MCF 10A (cell line): ENCODE data around the gene PAFAH1B2. TPM values are rescaled to one million over a fixed set of nuclear protein-coding genes. Genes with fewer than 3 reads are reported as not detected.

Experiments
- BruUV-seq: library from RNA; stranded (reverse); fragments of 400-500 nt; replicated peaks from 2 replicates; lab custom pipeline; 2021; lab: Mats Ljungman, UMichigan
- CTCF ChIA-PET: fragments of 300-600 bp; sonication (Branson Sonifier 250); formaldehyde crosslinking; extraction: SDS; loops from one replicate; lab custom pipeline; 2021; ENCODE audit warnings: antibody characterized with exemption, inconsistent platforms; lab: Yijun Ruan, JAX
- POLR2A ChIA-PET: fragments of 300-600, 350-650 bp; sonication (Branson Sonifier 250); formaldehyde crosslinking; extraction: SDS; loops from one replicate; lab custom pipeline; 2020; ENCODE audit warnings: antibody characterized with exemption, inconsistent platforms; lab: Yijun Ruan, JAX
- DNase-seq: peaks from one replicate; pipeline ENCODE4 v3.0.0-alpha.2; 2018; ENCODE audit not compliant: unreplicated experiment
- H3K27ac Mint-ChIP-seq: one replicate; pipeline ENCODE4 v1.8.0; 2022; ENCODE audit warnings: mild to moderate bottlenecking, low read depth, mixed read lengths; ENCODE audit not compliant: unreplicated experiment
- H3K27me3 Mint-ChIP-seq: one replicate; pipeline ENCODE4 v1.8.0; 2022; ENCODE audit warnings: mixed read lengths; ENCODE audit not compliant: insufficient read depth, unreplicated experiment
- H3K36me3 Mint-ChIP-seq: one replicate; pipeline ENCODE4 v1.8.0; 2022; ENCODE audit warnings: mild to moderate bottlenecking, moderate library complexity, mixed read lengths; ENCODE audit not compliant: insufficient read depth, unreplicated experiment
- H3K4me1 Mint-ChIP-seq: one replicate; pipeline ENCODE4 v1.8.0; 2022; ENCODE audit warnings: mixed read lengths; ENCODE audit not compliant: insufficient read depth, unreplicated experiment
- H3K4me3 Mint-ChIP-seq: one replicate; pipeline ENCODE4 v1.8.0; 2022; ENCODE audit warnings: mild to moderate bottlenecking, moderate library complexity, mixed read lengths; ENCODE audit not compliant: unreplicated experiment
- H3K9me3 Mint-ChIP-seq: one replicate; pipeline ENCODE4 v1.8.0; 2022; ENCODE audit warnings: mixed read lengths; ENCODE audit not compliant: unreplicated experiment
- intact Hi-C: fragments of 100-400 bp; cut with micrococcal nuclease; formaldehyde crosslinking; loops from 2 replicates; pipeline ENCODE4 v1.14.1; 2022
- total RNA-seq: library from RNA; stranded (reverse); gene quantifications from 2 replicates; pipeline ENCODE4 v1.2.3, GENCODE V29; 2022
- TF ChIP-seq, protein P1 (sequence below): fragments of 200-600 bp; IDR thresholded peaks from one replicate; pipeline ENCODE4 v1.8.0; 2022; ENCODE audit warnings: antibody characterized with exemption, mild to moderate bottlenecking; ENCODE audit not compliant: unreplicated experiment

Gene PAFAH1B2
- total RNA-seq, 1 experiment from 2014 or later, result 146 TPM

DNA sequence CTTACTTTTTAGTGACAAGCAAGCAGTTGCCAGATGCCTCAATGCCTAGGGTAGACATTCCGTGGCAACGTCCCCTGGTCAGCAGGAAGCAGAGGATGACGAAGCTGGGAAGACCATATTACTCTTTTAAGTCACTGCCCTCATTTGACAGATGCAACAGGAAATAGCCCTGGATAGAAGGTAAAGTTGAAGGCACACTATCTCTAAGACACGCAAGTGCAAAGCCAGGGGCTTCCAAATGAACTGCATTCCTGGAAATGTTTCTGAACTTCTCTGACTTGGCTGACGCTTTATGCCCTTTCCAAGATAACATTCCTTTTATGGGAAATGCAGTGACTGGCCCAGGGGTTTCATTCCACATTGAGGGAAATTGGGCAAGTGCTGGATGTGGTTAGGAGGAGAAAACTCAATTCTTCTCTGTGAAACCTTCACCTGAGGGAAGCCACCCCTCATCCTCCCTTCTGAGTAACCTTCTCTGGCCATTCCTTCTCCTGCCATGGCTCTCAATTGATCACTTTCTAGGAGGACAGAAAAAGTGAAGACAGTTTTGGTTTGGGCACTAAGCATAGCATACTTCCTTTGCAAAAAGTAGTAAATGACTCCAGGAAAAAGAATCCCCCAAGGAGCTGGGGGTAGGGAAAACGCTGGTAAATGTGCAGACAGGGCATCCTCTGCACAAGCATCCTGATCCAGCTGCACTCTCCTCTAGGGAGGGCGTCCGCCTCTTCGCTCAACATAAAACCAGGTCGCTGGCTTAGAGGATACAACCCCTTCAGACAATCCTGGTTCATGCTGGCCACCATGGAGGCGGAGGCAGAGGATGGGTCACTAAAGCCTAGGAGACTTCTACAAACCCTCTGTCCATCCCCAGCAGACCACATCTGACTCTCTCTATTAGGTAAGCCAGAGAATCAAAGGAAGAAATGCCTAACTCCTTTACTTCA is 73.3 kb downstream of the PAFAH1B2 start:
- H3K27me3 Mint-ChIP-seq, result no peaks in the 10 kb centered on the region
- peaks cover 87% of the 10 kb centered on the region for H3K36me3 Mint-ChIP-seq
- intact Hi-C loops, result no loop called here
- ChIA-PET POLR2A (interaction anchor here (0.6 kb wide), 1 partner anchor 14 kb away, joined by 3 read pairs; the partner anchor contains the start of gene PCSK7), CTCF (interaction anchor here (3.2 kb wide), 1 partner anchor 9 kb away, joined by 19 read pairs; no protein-coding TSS in a partner anchor)
- H3K4me1 Mint-ChIP-seq, result peaks cover 12% of the 10 kb centered on the region
- TF ChIP-seq, protein P1, sequence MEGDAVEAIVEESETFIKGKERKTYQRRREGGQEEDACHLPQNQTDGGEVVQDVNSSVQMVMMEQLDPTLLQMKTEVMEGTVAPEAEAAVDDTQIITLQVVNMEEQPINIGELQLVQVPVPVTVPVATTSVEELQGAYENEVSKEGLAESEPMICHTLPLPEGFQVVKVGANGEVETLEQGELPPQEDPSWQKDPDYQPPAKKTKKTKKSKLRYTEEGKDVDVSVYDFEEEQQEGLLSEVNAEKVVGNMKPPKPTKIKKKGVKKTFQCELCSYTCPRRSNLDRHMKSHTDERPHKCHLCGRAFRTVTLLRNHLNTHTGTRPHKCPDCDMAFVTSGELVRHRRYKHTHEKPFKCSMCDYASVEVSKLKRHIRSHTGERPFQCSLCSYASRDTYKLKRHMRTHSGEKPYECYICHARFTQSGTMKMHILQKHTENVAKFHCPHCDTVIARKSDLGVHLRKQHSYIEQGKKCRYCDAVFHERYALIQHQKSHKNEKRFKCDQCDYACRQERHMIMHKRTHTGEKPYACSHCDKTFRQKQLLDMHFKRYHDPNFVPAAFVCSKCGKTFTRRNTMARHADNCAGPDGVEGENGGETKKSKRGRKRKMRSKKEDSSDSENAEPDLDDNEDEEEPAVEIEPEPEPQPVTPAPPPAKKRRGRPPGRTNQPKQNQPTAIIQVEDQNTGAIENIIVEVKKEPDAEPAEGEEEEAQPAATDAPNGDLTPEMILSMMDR, result no peak
- no peak overlapping the region for H3K4me3 Mint-ChIP-seq
- H3K9me3 Mint-ChIP-seq, result no peaks in the 10 kb centered on the region
- no peak for DNase-seq
- BruUV-seq, result no TSS peak
- no peak overlapping the region for H3K27ac Mint-ChIP-seq

DNA sequence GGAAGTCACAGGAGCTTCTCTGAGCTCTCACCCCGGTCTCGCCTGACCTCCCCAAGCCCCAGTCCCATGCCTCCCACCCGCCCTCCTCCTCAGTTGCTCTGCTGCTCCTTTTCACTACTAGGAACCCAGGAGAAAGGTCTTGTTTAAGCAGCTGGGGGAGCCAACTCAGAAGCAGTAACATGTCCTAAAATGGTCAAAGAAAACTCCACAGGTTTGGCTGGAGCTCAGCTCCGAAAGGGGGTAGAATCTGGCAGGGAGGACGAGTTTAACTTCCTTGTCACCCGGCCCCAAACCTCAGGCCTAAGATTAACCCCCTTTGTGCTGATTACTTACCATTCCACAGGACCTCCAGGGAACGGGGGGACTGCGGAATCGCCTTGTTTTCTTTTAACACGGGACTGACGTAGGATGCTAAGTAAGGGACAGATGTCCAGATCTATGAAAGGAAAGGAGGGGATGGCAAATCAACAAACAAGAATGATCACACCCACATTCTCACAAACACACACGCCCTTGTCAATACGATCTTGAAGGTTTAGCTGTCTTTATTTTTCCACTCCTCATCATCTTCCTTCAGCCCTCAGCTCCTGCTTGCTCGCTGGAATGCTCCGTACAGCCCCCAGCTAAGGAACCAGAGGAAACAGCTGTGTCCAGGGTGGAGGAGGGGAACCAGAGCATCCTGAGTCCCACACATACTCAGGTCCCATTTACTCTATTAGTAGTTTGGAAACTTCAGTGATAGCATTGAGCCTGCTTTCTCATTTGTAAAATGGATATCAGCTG is 74.2 kb downstream of the PAFAH1B2 start:
- ChIA-PET CTCF (interaction anchor here (0.6 to 4.2 kb wide), 5 partner anchors 8 to 155 kb away, joined by 3 to 27 read pairs (median 5); partner anchors contain the start of genes PCSK7 and RNF214), POLR2A (no interaction called here)
- Mint-ChIP-seq H3K36me3 (peaks cover 81% of the 10 kb centered on the region), H3K4me1 (peaks cover 14% of the 10 kb centered on the region), H3K27me3 (no peaks in the 10 kb centered on the region), H3K4me3 (no peak overlapping the region), H3K27ac (no peak overlapping the region), H3K9me3 (no peaks in the 10 kb centered on the region)
- TF ChIP-seq, protein P1, result no peak
- no peak for DNase-seq
- intact Hi-C loops, result no loop called here
- BruUV-seq, result no TSS peak

GRCh38 chr11:117219001-117219400 is 74.9 kb downstream of the PAFAH1B2 start:
- no peaks in the 10 kb centered on the region for H3K27me3 Mint-ChIP-seq
- POLR2A ChIA-PET, result no interaction called here
- TF ChIP-seq, protein P1, result no peak
- H3K9me3 Mint-ChIP-seq, result no peaks in the 10 kb centered on the region
- intact Hi-C loops, result no loop called here
- peaks cover 14% of the 10 kb centered on the region for H3K4me1 Mint-ChIP-seq
- no peak overlapping the region for H3K27ac Mint-ChIP-seq
- no TSS peak for BruUV-seq
- H3K36me3 Mint-ChIP-seq, result peaks cover 78% of the 10 kb centered on the region
- H3K4me3 Mint-ChIP-seq, result no peak overlapping the region
- DNase-seq, result no peak
- CTCF ChIA-PET, result interaction anchor here (0.6 to 4.2 kb wide), 3 partner anchors 12 to 73 kb away, joined by 3 to 27 read pairs (median 4); partner anchors contain the start of genes PCSK7 and RNF214
